ENCODE results near the gene BBS9.

DNA sequence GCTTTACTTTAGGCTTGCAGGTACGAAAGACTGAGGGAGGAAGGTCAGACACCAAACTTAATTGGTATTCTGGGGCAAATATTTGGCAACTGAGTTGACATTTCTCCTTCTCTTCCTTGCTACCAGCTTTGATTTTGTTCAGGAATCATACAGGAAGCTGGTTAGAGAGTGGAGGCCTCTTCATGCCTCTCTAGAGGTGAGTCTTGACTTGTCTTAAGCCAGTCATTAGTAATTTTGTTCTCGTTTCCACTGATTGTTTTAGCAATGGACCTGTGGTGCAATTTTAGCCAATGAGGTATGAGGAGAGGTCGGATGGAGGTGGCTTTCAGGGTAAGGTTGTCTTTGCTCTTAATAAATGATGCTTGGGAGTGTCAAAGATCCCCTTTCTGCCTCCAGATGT is 17.8 kb upstream of the BBS9 start:
- no peak for TF ChIP-seq POLR2A (IDR thresholded peaks at IDR 0.05)
- TF ChIP-seq, protein P1, sequence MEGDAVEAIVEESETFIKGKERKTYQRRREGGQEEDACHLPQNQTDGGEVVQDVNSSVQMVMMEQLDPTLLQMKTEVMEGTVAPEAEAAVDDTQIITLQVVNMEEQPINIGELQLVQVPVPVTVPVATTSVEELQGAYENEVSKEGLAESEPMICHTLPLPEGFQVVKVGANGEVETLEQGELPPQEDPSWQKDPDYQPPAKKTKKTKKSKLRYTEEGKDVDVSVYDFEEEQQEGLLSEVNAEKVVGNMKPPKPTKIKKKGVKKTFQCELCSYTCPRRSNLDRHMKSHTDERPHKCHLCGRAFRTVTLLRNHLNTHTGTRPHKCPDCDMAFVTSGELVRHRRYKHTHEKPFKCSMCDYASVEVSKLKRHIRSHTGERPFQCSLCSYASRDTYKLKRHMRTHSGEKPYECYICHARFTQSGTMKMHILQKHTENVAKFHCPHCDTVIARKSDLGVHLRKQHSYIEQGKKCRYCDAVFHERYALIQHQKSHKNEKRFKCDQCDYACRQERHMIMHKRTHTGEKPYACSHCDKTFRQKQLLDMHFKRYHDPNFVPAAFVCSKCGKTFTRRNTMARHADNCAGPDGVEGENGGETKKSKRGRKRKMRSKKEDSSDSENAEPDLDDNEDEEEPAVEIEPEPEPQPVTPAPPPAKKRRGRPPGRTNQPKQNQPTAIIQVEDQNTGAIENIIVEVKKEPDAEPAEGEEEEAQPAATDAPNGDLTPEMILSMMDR (IDR thresholded peaks at IDR 0.05), result no peak

Data from testis (tissue), 2 donors.